Gastrocnemius medialis (tissue), 4 donors: ENCODE data around the gene FAM32A.

ENCODE experiments used
- CTCF ChIP-seq, 5 experiments: fragments of 450-650 bp in 3 of 5; fragments of 200-600 bp in 2 of 5; sonication (generic) in 2 of 5; IDR thresholded peaks in 4 of 5; conservative IDR thresholded peaks in 1 of 5; 1 replicate in 4 of 5; 2 replicates in 1 of 5; pipeline ENCODE4 v1.5.1; 2016 to 2019; ENCODE audit warnings: antibody characterized with exemption in 5 of 5, mild to moderate bottlenecking in 3 of 5, moderate library complexity in 3 of 5
- POLR2A ChIP-seq, 2 donors: fragments of 450-650 bp; IDR thresholded peaks; one replicate each; pipeline ENCODE4 v1.6.1; 2017; ENCODE audit warnings: antibody characterized with exemption in 2 of 2, mild to moderate bottlenecking in 2 of 2, moderate library complexity in 2 of 2

GRCh38 chr19:16235811-16236652 lies 50.8 kb downstream of the FAM32A start:
- TF ChIP-seq CTCF (IDR thresholded peaks at IDR 0.05 in 4 of 5, conservative IDR thresholded peaks at IDR 0.05 in 1 of 5) (no peak), POLR2A (IDR thresholded peaks at IDR 0.05) (no peak)
